ENCODE results near the gene TMEM39A.

Gene TMEM39A

DNA sequence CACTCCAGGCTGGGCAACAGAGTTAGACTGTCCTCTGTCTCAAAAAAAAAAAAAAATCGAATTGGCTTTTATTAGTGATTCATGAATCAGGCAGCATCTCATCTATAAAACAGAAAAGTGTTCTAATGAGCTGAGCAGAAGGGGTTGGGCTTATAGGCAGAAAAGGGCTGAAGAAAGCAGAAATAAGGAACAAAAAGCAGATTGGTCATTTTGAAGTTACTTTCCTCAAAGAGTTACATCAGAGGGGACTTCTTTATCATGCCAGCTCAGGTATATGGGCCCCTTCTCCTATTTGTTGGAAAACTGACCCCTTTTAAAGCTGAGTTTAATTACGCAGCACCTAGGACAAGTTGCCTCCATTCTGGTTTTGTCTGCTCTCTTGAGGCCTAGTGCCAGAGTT, 4.6 kb upstream of the TMEM39A start:
- Histone ChIP-seq H3K27ac (ENCODE audit: low read depth, low read length) (no peak overlapping the region), H3K27me3 (ENCODE audit: control insufficient read depth in 5 of 5, insufficient read depth in 4 of 5, low read length in 5 of 5) (no peaks in the 10 kb centered on the region), H3K9ac (ENCODE audit: low read length in 5 of 5) (peak overlapping the region in 1 of 5 donors; percentile 88), H3K4me3 (ENCODE audit: low read depth in 1 of 5, low read length in 5 of 5) (peak overlapping the region in 4 of 5 donors; percentile 86 to 97 (median 88)), H3K4me1 (ENCODE audit: control insufficient read depth in 5 of 5, insufficient read depth in 5 of 5, low read length in 5 of 5) (peaks cover 5 to 26% (median 23%) of the 10 kb centered on the region in 5 donors), H3K36me3 (ENCODE audit: control insufficient read depth in 5 of 5, insufficient read depth in 5 of 5, low read length in 5 of 5) (peaks cover 6 to 15% (median 8%) of the 10 kb centered on the region in 5 donors), H3K9me3 (ENCODE audit: control insufficient read depth in 5 of 5, low read length in 5 of 5) (no peaks in the 10 kb centered on the region)

DNA sequence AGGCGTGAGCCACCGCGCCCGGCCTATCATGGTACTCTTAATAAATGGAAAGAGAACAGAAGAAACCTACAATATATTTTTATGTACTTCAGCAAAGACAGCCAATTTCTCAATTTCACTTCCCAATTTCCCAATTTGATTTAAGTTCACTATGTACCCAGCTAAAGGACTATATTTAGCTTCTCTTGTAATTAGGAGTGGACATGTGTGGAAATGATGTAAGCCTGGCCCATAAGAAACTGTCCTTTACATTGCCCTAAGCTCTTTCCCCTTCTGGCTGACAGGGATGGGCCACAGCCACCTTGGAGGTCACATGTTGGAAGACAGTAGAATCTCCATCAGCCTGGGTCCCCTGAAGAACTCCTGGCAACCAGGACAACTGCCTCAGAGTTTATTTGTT, 6.2 kb downstream of the TMEM39A start:
- H3K27me3 ChIP-seq (ENCODE audit: control insufficient read depth in 5 of 5, insufficient read depth in 4 of 5, low read length in 5 of 5) = no peaks in the 10 kb centered on the region
- H3K4me3 ChIP-seq (ENCODE audit: low read depth in 1 of 5, low read length in 5 of 5) = no peak overlapping the region
- no peak overlapping the region for H3K27ac ChIP-seq (ENCODE audit: low read depth, low read length)
- H3K4me1 ChIP-seq (ENCODE audit: control insufficient read depth in 5 of 5, insufficient read depth in 5 of 5, low read length in 5 of 5) = peaks cover 0 to 25% (median 13%) of the 10 kb centered on the region in 5 donors
- no peaks in the 10 kb centered on the region for H3K9me3 ChIP-seq (ENCODE audit: control insufficient read depth in 5 of 5, low read length in 5 of 5)
- no peak overlapping the region for H3K9ac ChIP-seq (ENCODE audit: low read length in 5 of 5)
- H3K36me3 ChIP-seq (ENCODE audit: control insufficient read depth in 5 of 5, insufficient read depth in 5 of 5, low read length in 5 of 5) = peaks cover 57 to 72% (median 65%) of the 10 kb centered on the region in 5 donors

- no peaks in the 10 kb centered on the region for H3K27me3 ChIP-seq (ENCODE audit: control insufficient read depth in 5 of 5, insufficient read depth in 4 of 5, low read length in 5 of 5)
- peak overlapping the region in 1 of 5 donors; percentile 32 for H3K9ac ChIP-seq (ENCODE audit: low read length in 5 of 5)
- no peaks in the 10 kb centered on the region for H3K9me3 ChIP-seq (ENCODE audit: control insufficient read depth in 5 of 5, low read length in 5 of 5)
- H3K36me3 ChIP-seq (ENCODE audit: control insufficient read depth in 5 of 5, insufficient read depth in 5 of 5, low read length in 5 of 5) = peaks cover 58 to 75% (median 69%) of the 10 kb centered on the region in 5 donors
- H3K4me1 ChIP-seq (ENCODE audit: control insufficient read depth in 5 of 5, insufficient read depth in 5 of 5, low read length in 5 of 5) = peaks cover 0 to 17% (median 5%) of the 10 kb centered on the region in 5 donors
- no peak overlapping the region for H3K4me3 ChIP-seq (ENCODE audit: low read depth in 1 of 5, low read length in 5 of 5)
- H3K27ac ChIP-seq (ENCODE audit: low read depth, low read length) = no peak overlapping the region
Observed at GRCh38 chr3:119456469-119456868, 6.9 kb downstream of the TMEM39A start.

GRCh38 chr3:119453822-119454221, 9.6 kb downstream of the TMEM39A start:
- H3K4me3 ChIP-seq (ENCODE audit: low read depth in 1 of 5, low read length in 5 of 5) = no peak overlapping the region
- no peak overlapping the region for H3K27ac ChIP-seq (ENCODE audit: low read depth, low read length)
- peaks cover 0 to 11% (median 3%) of the 10 kb centered on the region in 5 donors for H3K4me1 ChIP-seq (ENCODE audit: control insufficient read depth in 5 of 5, insufficient read depth in 5 of 5, low read length in 5 of 5)
- no peaks in the 10 kb centered on the region for H3K27me3 ChIP-seq (ENCODE audit: control insufficient read depth in 5 of 5, insufficient read depth in 4 of 5, low read length in 5 of 5)
- peaks cover 58 to 81% (median 64%) of the 10 kb centered on the region in 5 donors for H3K36me3 ChIP-seq (ENCODE audit: control insufficient read depth in 5 of 5, insufficient read depth in 5 of 5, low read length in 5 of 5)
- peak overlapping the region in 1 of 5 donors; percentile 51 for H3K9ac ChIP-seq (ENCODE audit: low read length in 5 of 5)
- no peaks in the 10 kb centered on the region for H3K9me3 ChIP-seq (ENCODE audit: control insufficient read depth in 5 of 5, low read length in 5 of 5)

GRCh38 chr3:119444590-119444989, 18.8 kb downstream of the TMEM39A start:
- Histone ChIP-seq H3K9ac (ENCODE audit: low read length in 5 of 5) (no peak overlapping the region), H3K9me3 (ENCODE audit: control insufficient read depth in 5 of 5, low read length in 5 of 5) (no peaks in the 10 kb centered on the region), H3K27me3 (ENCODE audit: control insufficient read depth in 5 of 5, insufficient read depth in 4 of 5, low read length in 5 of 5) (no peaks in the 10 kb centered on the region), H3K4me1 (ENCODE audit: control insufficient read depth in 5 of 5, insufficient read depth in 5 of 5, low read length in 5 of 5) (no peaks in the 10 kb centered on the region), H3K36me3 (ENCODE audit: control insufficient read depth in 5 of 5, insufficient read depth in 5 of 5, low read length in 5 of 5) (peaks cover 31 to 61% (median 49%) of the 10 kb centered on the region in 5 donors), H3K4me3 (ENCODE audit: low read depth in 1 of 5, low read length in 5 of 5) (no peak overlapping the region), H3K27ac (ENCODE audit: low read depth, low read length) (no peak overlapping the region)

DNA sequence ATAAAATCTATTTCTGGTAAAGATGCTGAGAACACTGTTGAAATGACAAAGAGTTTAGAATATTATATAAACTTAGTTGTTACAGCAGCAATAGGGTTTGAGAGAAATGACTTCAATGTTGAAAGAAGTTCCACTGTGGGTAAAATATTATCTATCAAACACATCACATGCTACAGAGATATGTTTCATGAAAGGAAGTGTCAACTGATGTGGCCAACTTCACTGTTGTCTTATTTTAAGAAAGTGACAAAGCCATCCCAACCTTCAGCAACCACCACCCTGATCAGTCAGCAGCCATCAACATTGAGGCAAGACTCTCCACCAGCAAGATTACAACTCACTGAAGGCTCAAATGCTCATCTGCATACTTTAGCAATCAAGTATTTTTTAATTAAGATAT, 20.2 kb downstream of the TMEM39A start:
- Histone ChIP-seq H3K27me3 (ENCODE audit: control insufficient read depth in 5 of 5, insufficient read depth in 4 of 5, low read length in 5 of 5) (no peaks in the 10 kb centered on the region), H3K36me3 (ENCODE audit: control insufficient read depth in 5 of 5, insufficient read depth in 5 of 5, low read length in 5 of 5) (peaks cover 31 to 49% (median 43%) of the 10 kb centered on the region in 5 donors), H3K4me1 (ENCODE audit: control insufficient read depth in 5 of 5, insufficient read depth in 5 of 5, low read length in 5 of 5) (no peaks in the 10 kb centered on the region), H3K9ac (ENCODE audit: low read length in 5 of 5) (no peak overlapping the region), H3K27ac (ENCODE audit: low read depth, low read length) (no peak overlapping the region), H3K4me3 (ENCODE audit: low read depth in 1 of 5, low read length in 5 of 5) (no peak overlapping the region), H3K9me3 (ENCODE audit: control insufficient read depth in 5 of 5, low read length in 5 of 5) (no peaks in the 10 kb centered on the region)

- Histone ChIP-seq H3K4me3 (ENCODE audit: low read depth in 1 of 5, low read length in 5 of 5) (no peak overlapping the region), H3K4me1 (ENCODE audit: control insufficient read depth in 5 of 5, insufficient read depth in 5 of 5, low read length in 5 of 5) (peaks cover 0 to 11% (median 0%) of the 10 kb centered on the region in 5 donors), H3K9me3 (ENCODE audit: control insufficient read depth in 5 of 5, low read length in 5 of 5) (no peaks in the 10 kb centered on the region), H3K36me3 (ENCODE audit: control insufficient read depth in 5 of 5, insufficient read depth in 5 of 5, low read length in 5 of 5) (peaks cover 54 to 66% (median 64%) of the 10 kb centered on the region in 5 donors), H3K27me3 (ENCODE audit: control insufficient read depth in 5 of 5, insufficient read depth in 4 of 5, low read length in 5 of 5) (no peaks in the 10 kb centered on the region), H3K27ac (ENCODE audit: low read depth, low read length) (no peak overlapping the region), H3K9ac (ENCODE audit: low read length in 5 of 5) (no peak overlapping the region)
Observed at GRCh38 chr3:119437691-119438258, 25.6 kb downstream of the TMEM39A start.

DNA sequence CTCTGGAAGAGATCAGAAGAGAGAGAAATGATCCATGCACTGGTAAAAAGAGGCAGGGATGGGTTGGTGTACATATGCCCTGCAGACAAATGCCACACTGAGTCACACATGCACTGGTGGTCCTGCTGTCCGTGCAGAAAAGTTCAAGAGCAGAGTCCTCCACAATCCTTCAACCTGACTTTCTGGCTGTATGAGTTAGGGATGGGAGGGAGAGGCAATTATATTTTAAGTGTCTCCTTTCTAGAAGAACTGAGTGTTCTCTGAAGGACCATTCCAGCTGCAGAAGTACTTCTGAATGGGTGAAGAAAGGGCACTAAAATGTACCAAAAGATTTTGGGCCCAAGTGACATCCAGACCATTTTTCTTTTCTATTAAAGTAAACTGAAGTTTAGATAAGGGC, 26.4 kb downstream of the TMEM39A start:
- Histone ChIP-seq H3K27ac (ENCODE audit: low read depth, low read length) (no peak overlapping the region), H3K36me3 (ENCODE audit: control insufficient read depth in 5 of 5, insufficient read depth in 5 of 5, low read length in 5 of 5) (peaks cover 53 to 65% (median 63%) of the 10 kb centered on the region in 5 donors), H3K9ac (ENCODE audit: low read length in 5 of 5) (no peak overlapping the region), H3K9me3 (ENCODE audit: control insufficient read depth in 5 of 5, low read length in 5 of 5) (no peaks in the 10 kb centered on the region), H3K4me1 (ENCODE audit: control insufficient read depth in 5 of 5, insufficient read depth in 5 of 5, low read length in 5 of 5) (peaks cover 0 to 14% (median 0%) of the 10 kb centered on the region in 5 donors), H3K4me3 (ENCODE audit: low read depth in 1 of 5, low read length in 5 of 5) (no peak overlapping the region), H3K27me3 (ENCODE audit: control insufficient read depth in 5 of 5, insufficient read depth in 4 of 5, low read length in 5 of 5) (no peaks in the 10 kb centered on the region)

DNA sequence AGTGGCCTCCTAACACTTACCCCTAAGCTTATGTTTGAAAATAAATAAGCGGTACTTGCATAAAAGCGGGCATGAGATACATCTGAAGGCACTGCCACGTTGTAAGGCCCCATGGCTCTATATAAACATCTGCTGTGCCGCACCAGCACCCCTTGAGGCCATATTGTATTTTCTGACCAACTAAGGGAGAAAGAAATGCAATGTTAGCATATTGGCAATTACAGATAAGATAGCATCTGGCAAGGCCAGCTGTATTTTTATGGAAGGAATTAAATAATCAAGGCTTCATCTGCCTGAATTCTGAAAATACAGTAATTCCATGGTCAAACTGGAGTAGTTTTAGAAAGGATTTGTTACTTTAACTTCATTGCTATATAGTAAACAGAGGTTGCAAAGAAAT, 28.7 kb downstream of the TMEM39A start:
- no peak overlapping the region for H3K4me3 ChIP-seq (ENCODE audit: low read depth in 1 of 5, low read length in 5 of 5)
- H3K4me1 ChIP-seq (ENCODE audit: control insufficient read depth in 5 of 5, insufficient read depth in 5 of 5, low read length in 5 of 5) = peaks cover 0 to 14% (median 0%) of the 10 kb centered on the region in 5 donors
- no peak overlapping the region for H3K27ac ChIP-seq (ENCODE audit: low read depth, low read length)
- peaks cover 67 to 79% (median 78%) of the 10 kb centered on the region in 5 donors for H3K36me3 ChIP-seq (ENCODE audit: control insufficient read depth in 5 of 5, insufficient read depth in 5 of 5, low read length in 5 of 5)
- no peak overlapping the region for H3K9ac ChIP-seq (ENCODE audit: low read length in 5 of 5)
- peaks cover 0 to under 1% (median 0%) of the 10 kb centered on the region in 5 donors for H3K9me3 ChIP-seq (ENCODE audit: control insufficient read depth in 5 of 5, low read length in 5 of 5)
- no peaks in the 10 kb centered on the region for H3K27me3 ChIP-seq (ENCODE audit: control insufficient read depth in 5 of 5, insufficient read depth in 4 of 5, low read length in 5 of 5)

GRCh38 chr3:119433613-119434325, 29.6 kb downstream of the TMEM39A start:
- Histone ChIP-seq H3K4me1 (ENCODE audit: control insufficient read depth in 5 of 5, insufficient read depth in 5 of 5, low read length in 5 of 5) (peaks cover 0 to 14% (median 0%) of the 10 kb centered on the region in 5 donors), H3K27me3 (ENCODE audit: control insufficient read depth in 5 of 5, insufficient read depth in 4 of 5, low read length in 5 of 5) (no peaks in the 10 kb centered on the region), H3K36me3 (ENCODE audit: control insufficient read depth in 5 of 5, insufficient read depth in 5 of 5, low read length in 5 of 5) (peaks cover 72 to 87% (median 83%) of the 10 kb centered on the region in 5 donors), H3K9me3 (ENCODE audit: control insufficient read depth in 5 of 5, low read length in 5 of 5) (peaks cover under 1 to 7% (median 4%) of the 10 kb centered on the region in 5 donors), H3K27ac (ENCODE audit: low read depth, low read length) (no peak overlapping the region), H3K4me3 (ENCODE audit: low read depth in 1 of 5, low read length in 5 of 5) (no peak overlapping the region), H3K9ac (ENCODE audit: low read length in 5 of 5) (no peak overlapping the region)

Data from subcutaneous abdominal adipose tissue (tissue), 5 donors.